K562 (cell line): ENCODE results near the gene POU2F3. TPM values are rescaled to one million over a fixed set of nuclear protein-coding genes. Genes with fewer than 3 reads are reported as not detected.

Experiments
- ATAC-seq: fragments of 200-7000 bp; cut with Tn5 transposase; 3 replicates; pipeline ENCODE4 v1.9.1; 2020; ENCODE audit warnings: moderate library complexity
- BruUV-seq: library from RNA; stranded (reverse); fragments of 400-500 nt; replicated peaks from 2 replicates; lab custom pipeline; 2021; lab: Mats Ljungman, UMichigan
- CTCF ChIA-PET: fragments of 300-600 bp; formaldehyde crosslinking; extraction: SDS; loops from one replicate; lab custom pipeline; 2021; ENCODE audit warnings: low intra/inter-chr PET ratio; lab: Yijun Ruan, JAX
- POLR2A ChIA-PET: fragments of 300-600, 350-650 bp; sonication (Branson Sonifier 250); formaldehyde crosslinking; extraction: SDS; loops from one replicate; lab custom pipeline; 2021; ENCODE audit warnings: antibody characterized with exemption, inconsistent platforms; lab: Yijun Ruan, JAX
- DNase-seq, 4 experiments: peaks; one replicate each; pipeline versions ENCODE4 v3.0.0 to v3.0.0-alpha.2; 2011 to 2018; ENCODE audit warnings: low spot score in 3 of 4, mixed read lengths in 3 of 4; ENCODE audit errors: extremely low read depth in 1 of 4
- FAIRE-seq: peaks from 2 replicates; lab custom pipeline; 2011; peaks lifted over from hg19 to GRCh38; lab: Jason Lieb, UNC
- H2AFZ ChIP-seq: 2 replicates; pipeline ENCODE4 v1.6.0; 2011; ENCODE audit warnings: low read depth, low read length, control low read depth, inconsistent platforms
- H3K27ac ChIP-seq: fragments of 200-600 bp; 3 replicates; pipeline ENCODE4 v1.8.0; 2011; ENCODE audit warnings: low read depth, mild to moderate bottlenecking, control low read depth, inconsistent platforms, low read length, moderate library complexity, mixed read lengths; ENCODE audit errors: extremely low read depth
- H3K27me3 ChIP-seq, 2 experiments: fragments of 300-600 bp in 1 of 2; 2 replicates in 1 of 2; 3 replicates in 1 of 2; pipeline versions ENCODE4 v1.6.0 to v1.8.0; 2011; ENCODE audit warnings: inconsistent platforms in 2 of 2, low read length in 2 of 2, mild to moderate bottlenecking in 1 of 2, mixed read lengths in 1 of 2, moderate library complexity in 1 of 2; ENCODE audit not compliant: control insufficient read depth in 2 of 2, insufficient read depth in 2 of 2
- H3K36me3 ChIP-seq: fragments of 300-600 bp; 3 replicates; pipeline ENCODE4 v1.8.0; 2011; ENCODE audit warnings: mild to moderate bottlenecking, low read length, inconsistent platforms; ENCODE audit not compliant: control insufficient read depth, insufficient read depth
- H3K4me1 ChIP-seq, 2 experiments: fragments of 200-600 bp in 1 of 2; replicated peaks in 1 of 2; 2 replicates in 1 of 2; 3 replicates in 1 of 2; pipeline versions ENCODE4 v1.5.1 to v1.8.0; 2011; ENCODE audit warnings: inconsistent platforms in 2 of 2, low read length in 2 of 2, mild to moderate bottlenecking in 1 of 2, mixed read lengths in 1 of 2, moderate library complexity in 1 of 2; ENCODE audit not compliant: control insufficient read depth in 2 of 2, insufficient read depth in 2 of 2
- H3K4me2 ChIP-seq: 2 replicates; pipeline ENCODE4 v1.6.1; 2011; ENCODE audit warnings: low read length, control low read depth, inconsistent platforms, mixed read lengths; ENCODE audit not compliant: insufficient read depth
- H3K4me3 ChIP-seq: fragments of 200-600 bp; sonication (generic), shearing (Covaris generic); 2 replicates; pipeline ENCODE4 v1.5.1; 2016; ENCODE audit warnings: control low read depth, inconsistent platforms
- H3K79me2 ChIP-seq: fragments of 200-600 bp; 3 replicates; pipeline ENCODE4 v1.8.0; 2011; ENCODE audit warnings: low read length, inconsistent platforms; ENCODE audit not compliant: control insufficient read depth, insufficient read depth
- H3K9ac ChIP-seq, 2 experiments: 2 replicates each; pipeline versions ENCODE4 v1.6.0 to v1.6.1; 2011; ENCODE audit warnings: low read depth in 2 of 2, low read length in 2 of 2, control low read depth in 1 of 2, inconsistent platforms in 1 of 2, mild to moderate bottlenecking in 1 of 2, mixed read lengths in 1 of 2; ENCODE audit not compliant: insufficient read depth in 1 of 2
- H3K9me1 ChIP-seq: one replicate; pipeline ENCODE4 v1.6.0; 2011; ENCODE audit warnings: inconsistent platforms, mild to moderate bottlenecking, low read length, moderate library complexity; ENCODE audit not compliant: control insufficient read depth, insufficient read depth
- H3K9me3 ChIP-seq: replicated peaks from 2 replicates; pipeline ENCODE4 v1.5.1; 2011; ENCODE audit warnings: low read depth, low read length, inconsistent platforms; ENCODE audit not compliant: control insufficient read depth, insufficient read depth
- H4K20me1 ChIP-seq: replicated peaks from 2 replicates; pipeline ENCODE4 v1.6.1; 2011; ENCODE audit warnings: low read length, inconsistent platforms, mixed read lengths; ENCODE audit not compliant: control insufficient read depth, insufficient read depth
- ARID1B ChIP-seq: fragments of 450-650 bp; IDR thresholded peaks from 2 replicates; pipeline ENCODE4 v1.6.1; 2016; ENCODE audit warnings: antibody characterized with exemption, mild to moderate bottlenecking, inconsistent platforms
- CBFA2T2 ChIP-seq: fragments of 450-650 bp; conservative IDR thresholded peaks from 2 replicates; pipeline ENCODE4 v1.6.1; 2017; ENCODE audit warnings: mild to moderate bottlenecking
- CBFA2T3 ChIP-seq: fragments of 450-650 bp; IDR thresholded peaks from 2 replicates; pipeline ENCODE4 v1.6.1; 2017
- MIER1 ChIP-seq: fragments of 450-650 bp; IDR thresholded peaks from 2 replicates; pipeline ENCODE4 v1.6.1; 2016; ENCODE audit warnings: antibody characterized with exemption, mild to moderate bottlenecking, low read depth
- NCOA4 ChIP-seq: fragments of 450-650 bp; IDR thresholded peaks from 2 replicates; pipeline ENCODE4 v1.6.1; 2018; ENCODE audit warnings: mild to moderate bottlenecking; ENCODE audit not compliant: partially characterized antibody
- WGBS: fragments of 100-300 bp; shearing (Covaris generic); methylation state at CpG from one replicate; pipeline ENCODE4 v1.1.6; 2016; ENCODE audit warnings: low coverage, mixed read lengths; ENCODE audit not compliant: insufficient coverage; ENCODE audit errors: missing lambda C conversion rate; 5-methylcytosine and 5-hydroxymethylcytosine counted together
- in situ Hi-C: fragments of 300-500 bp; cut with MboI; formaldehyde crosslinking; loops from 4 replicates; pipeline ENCODE4 v1.15.0; 2018; ENCODE audit warnings: inconsistent platforms, mixed read lengths
- intact Hi-C: fragments of 100-400 bp; cut with micrococcal nuclease; formaldehyde crosslinking; loops from 2 replicates; pipeline ENCODE4 v1.14.2; 2022
- polyA plus RNA-seq, 8 experiments: library from polyadenylated mRNA; depleted of rRNA in 4 of 8; stranded (reverse) in 5 of 8; unstranded in 3 of 8; fragments of >200 nt; fragmentation: Nextera tagmentation in 2 of 8; fragmentation: Illumina TruSeq in 1 of 8; extraction: Ambion mirVana in 2 of 8; extraction: Trizol in 1 of 8; gene quantifications; 2 replicates each; pipeline versions ENCODE4 v1.2.1 to v1.2.3, GENCODE V29; 2011 to 2014; ENCODE audit warnings: inconsistent platforms in 1 of 8, missing spikeins in 1 of 8
- total RNA-seq, 7 experiments: library from RNA; depleted of rRNA in 6 of 7; stranded (reverse); fragments of >200 nt in 6 of 7; fragmentation: Illumina TruSeq in 2 of 7; extraction: Trizol in 2 of 7; gene quantifications; 2 replicates each; pipeline versions ENCODE4 v1.2.1 to v1.2.3, GENCODE V29; 2011 to 2021; ENCODE audit warnings: low replicate concordance in 1 of 7

POU2F3 gene
- total and polyA plus RNA-seq, 9 of the 15 experiments (the other 6 are each of a cell fraction or from before 2014, with no cell fraction given) = not detected

DNA sequence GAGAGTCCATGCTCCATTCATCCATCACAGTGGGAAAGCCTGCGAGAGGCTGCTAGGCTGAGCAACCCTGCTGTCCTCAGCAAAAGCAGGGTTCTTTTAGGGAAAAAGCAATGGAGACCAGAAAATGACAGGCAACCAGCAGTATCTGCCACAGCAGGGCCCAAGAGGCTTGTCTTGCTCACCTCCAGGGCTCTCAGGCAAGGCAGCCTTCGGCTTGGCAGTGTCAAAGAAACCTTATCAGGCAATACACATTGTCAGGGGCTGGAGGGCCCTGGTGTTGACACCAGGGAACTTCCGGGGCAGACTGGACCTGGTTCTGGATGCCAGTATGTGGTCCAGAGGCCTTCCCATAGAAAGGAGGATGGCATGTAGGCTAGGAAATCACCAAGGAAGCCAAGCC is 74.9 kb downstream of the POU2F3 start:
- ATAC-seq (peak; percentile 78), FAIRE-seq (peak; percentile 52), DNase-seq (peak in 2 of 4 experiments; percentile 48 to 55)
- Histone ChIP-seq H3K27me3 (peaks cover 9 to 38% of the 10 kb centered on the region in 2 experiments; a peak in 4 of 5 replicates), H3K79me2 (no peaks in the 10 kb centered on the region), H2AFZ (no peak overlapping the region), H3K4me3 (no peak overlapping the region), H3K27ac (no peak overlapping the region), H3K9ac (no peak overlapping the region; a peak in 1 of 4 replicates), H3K4me2 (no peak overlapping the region), H3K4me1 (peaks cover 0 to 5% of the 10 kb centered on the region in 2 experiments; a peak in 1 of 5 replicates), H3K36me3 (no peaks in the 10 kb centered on the region), H4K20me1 (no peaks in the 10 kb centered on the region), H3K9me3 (no peaks in the 10 kb centered on the region), H3K9me1 (no peaks in the 10 kb centered on the region)
- intact Hi-C loops = no loop called here
- in situ Hi-C loops = no loop called here
- TF ChIP-seq MIER1 = no peak
- peak; percentile 30; the same call in 1 of the 2 replicates for TF ChIP-seq CBFA2T2
- TF ChIP-seq NCOA4 = no peak
- 0 out of 2 replicates have a peak, but pooled peaks have one; percentile 29 for TF ChIP-seq ARID1B
- peak; percentile 73 for TF ChIP-seq CBFA2T3
- BruUV-seq = no TSS peak
- 3% methylated on average over 3 of the region's 3 CpGs for WGBS
- CTCF ChIA-PET = no interaction called here
- POLR2A ChIA-PET = interaction anchor here (1.4 to 1.6 kb wide), 2 partner anchors 9 to 12 kb away, joined by 3 to 4 read pairs; no protein-coding TSS in a partner anchor
